GM12892 (cell line): ENCODE measurements around the gene CIAO1.

Source experiments
- POLR2A ChIP-seq: IDR thresholded peaks from 2 replicates; pipeline ENCODE4 v1.6.1; 2011; ENCODE audit warnings: low read depth, low read length, control low read depth
- POLR2AphosphoS5 ChIP-seq: IDR thresholded peaks from 2 replicates; pipeline ENCODE4 v1.6.1; 2011; ENCODE audit warnings: low read depth, low read length, control low read depth

DNA sequence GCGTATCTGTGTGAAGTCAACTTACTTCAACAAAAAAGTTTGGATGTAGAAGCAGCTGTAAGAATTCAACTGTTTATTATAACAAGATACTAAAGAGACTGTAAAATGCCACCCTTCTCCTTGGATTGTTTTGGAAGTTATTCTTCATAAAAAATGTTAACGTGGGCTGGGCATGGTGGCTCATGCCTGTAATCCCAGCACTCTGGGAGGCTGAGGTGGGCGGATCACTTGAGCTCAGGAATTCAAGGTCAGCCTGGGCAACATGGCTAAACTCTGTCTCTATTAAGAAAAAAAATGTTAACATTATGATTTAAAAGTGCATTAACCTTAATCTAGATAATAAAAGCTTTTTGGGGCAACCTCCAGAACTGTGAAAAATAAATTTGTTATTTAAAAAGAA is 7.7 kb downstream of the CIAO1 start:
- TF ChIP-seq POLR2AphosphoS5 (no peak), POLR2A (no peak)
